DND-41 (cell line): ENCODE results near the gene PDS5A.

ENCODE experiments used
- ATAC-seq: fragments of 200-7000 bp; cut with Tn5 transposase; 3 replicates; pipeline ENCODE4 v1.9.1; 2021; ENCODE audit warnings: low read depth; ENCODE audit not compliant: insufficient read depth
- DNase-seq: peaks from one replicate; pipeline ENCODE4 v3.0.0-alpha.2; 2020
- H2AFZ ChIP-seq: 2 replicates; pipeline ENCODE4 v1.6.0; 2012; ENCODE audit warnings: low read depth, low read length
- H3K27ac ChIP-seq: 2 replicates; pipeline ENCODE4 v1.5.1; 2012; ENCODE audit warnings: low read length, inconsistent platforms
- H3K27me3 ChIP-seq: fragments of 200-600 bp; sonication (generic); 2 replicates; pipeline ENCODE4 v1.6.0; 2012; ENCODE audit warnings: low read length, mild to moderate bottlenecking, inconsistent platforms; ENCODE audit not compliant: insufficient read depth, poor library complexity
- H3K36me3 ChIP-seq: 2 replicates; pipeline ENCODE4 v1.5.1; 2012; ENCODE audit warnings: low read length, inconsistent platforms; ENCODE audit not compliant: insufficient read depth
- H3K4me1 ChIP-seq: 2 replicates; pipeline ENCODE4 v1.5.1; 2012; ENCODE audit warnings: mild to moderate bottlenecking, low read length; ENCODE audit not compliant: insufficient read depth
- H3K4me2 ChIP-seq: 2 replicates; pipeline ENCODE4 v1.6.0; 2012; ENCODE audit warnings: mild to moderate bottlenecking, moderate library complexity, low read length, inconsistent platforms; ENCODE audit not compliant: insufficient read depth
- H3K4me3 ChIP-seq, 2 experiments: fragments of 200-600 bp in 1 of 2; shearing (Covaris generic) in 1 of 2; 2 replicates each; pipeline ENCODE4 v1.5.1; 2012 to 2016; ENCODE audit warnings: inconsistent platforms in 2 of 2, low read length in 2 of 2, mild to moderate bottlenecking in 2 of 2, low read depth in 1 of 2, moderate library complexity in 1 of 2
- H3K79me2 ChIP-seq: 2 replicates; pipeline ENCODE4 v1.6.0; 2012; ENCODE audit warnings: low read length, inconsistent platforms; ENCODE audit not compliant: insufficient read depth
- H3K9ac ChIP-seq: 2 replicates; pipeline ENCODE4 v1.6.0; 2012; ENCODE audit warnings: low read depth, mild to moderate bottlenecking, inconsistent platforms, low read length, moderate library complexity
- H3K9me3 ChIP-seq: 2 replicates; pipeline ENCODE4 v1.5.1; 2012; ENCODE audit warnings: low read length, moderate library complexity, mild to moderate bottlenecking, inconsistent platforms; ENCODE audit not compliant: insufficient read depth, severe bottlenecking
- H4K20me1 ChIP-seq: 2 replicates; pipeline ENCODE4 v1.6.0; 2012; ENCODE audit warnings: low read length; ENCODE audit not compliant: insufficient read depth
- EZH2 ChIP-seq: IDR thresholded peaks from 3 replicates; pipeline ENCODE4 v1.6.1; 2012; ENCODE audit warnings: borderline replicate concordance, low read depth, mild to moderate bottlenecking, moderate library complexity, low read length, inconsistent platforms; ENCODE audit not compliant: severe bottlenecking
- TF ChIP-seq, protein P1 (sequence below): IDR thresholded peaks from 2 replicates; pipeline ENCODE4 v1.5.1; 2012; ENCODE audit warnings: borderline replicate concordance, low read length, moderate library complexity, mild to moderate bottlenecking; ENCODE audit not compliant: poor library complexity, severe bottlenecking; ENCODE audit errors: extremely low read depth

PDS5A gene

DNA sequence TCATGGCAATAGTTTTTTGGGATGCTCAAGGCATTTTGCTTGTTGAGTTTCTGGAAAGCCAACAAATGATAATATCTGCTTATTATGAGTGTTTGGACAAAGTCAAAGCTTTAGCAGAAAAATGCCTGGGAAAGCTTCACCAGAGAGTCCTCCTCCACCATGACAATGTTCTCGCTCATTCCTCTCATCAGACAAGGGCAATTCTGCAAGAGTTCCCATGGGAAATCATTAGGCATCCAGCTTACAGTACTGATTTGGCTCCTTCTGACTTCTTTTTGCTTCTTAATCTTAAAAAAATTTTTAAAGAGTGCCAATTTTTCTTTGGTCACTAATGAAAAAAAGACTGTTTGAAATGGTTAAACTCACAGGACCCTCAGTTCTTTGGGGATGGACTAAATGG is 143.4 kb downstream of the PDS5A start:
- Histone ChIP-seq H3K27me3 (no peaks in the 10 kb centered on the region), H3K4me1 (no peaks in the 10 kb centered on the region), H3K4me3 (no peak overlapping the region), H4K20me1 (no peaks in the 10 kb centered on the region), H3K4me2 (no peak overlapping the region), H3K9ac (no peak overlapping the region), H3K79me2 (no peaks in the 10 kb centered on the region), H3K36me3 (peaks cover 84% of the 10 kb centered on the region), H3K9me3 (no peaks in the 10 kb centered on the region), H2AFZ (no peak overlapping the region), H3K27ac (no peak overlapping the region)
- TF ChIP-seq, protein P1, sequence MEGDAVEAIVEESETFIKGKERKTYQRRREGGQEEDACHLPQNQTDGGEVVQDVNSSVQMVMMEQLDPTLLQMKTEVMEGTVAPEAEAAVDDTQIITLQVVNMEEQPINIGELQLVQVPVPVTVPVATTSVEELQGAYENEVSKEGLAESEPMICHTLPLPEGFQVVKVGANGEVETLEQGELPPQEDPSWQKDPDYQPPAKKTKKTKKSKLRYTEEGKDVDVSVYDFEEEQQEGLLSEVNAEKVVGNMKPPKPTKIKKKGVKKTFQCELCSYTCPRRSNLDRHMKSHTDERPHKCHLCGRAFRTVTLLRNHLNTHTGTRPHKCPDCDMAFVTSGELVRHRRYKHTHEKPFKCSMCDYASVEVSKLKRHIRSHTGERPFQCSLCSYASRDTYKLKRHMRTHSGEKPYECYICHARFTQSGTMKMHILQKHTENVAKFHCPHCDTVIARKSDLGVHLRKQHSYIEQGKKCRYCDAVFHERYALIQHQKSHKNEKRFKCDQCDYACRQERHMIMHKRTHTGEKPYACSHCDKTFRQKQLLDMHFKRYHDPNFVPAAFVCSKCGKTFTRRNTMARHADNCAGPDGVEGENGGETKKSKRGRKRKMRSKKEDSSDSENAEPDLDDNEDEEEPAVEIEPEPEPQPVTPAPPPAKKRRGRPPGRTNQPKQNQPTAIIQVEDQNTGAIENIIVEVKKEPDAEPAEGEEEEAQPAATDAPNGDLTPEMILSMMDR, result no peak
- no peak for TF ChIP-seq EZH2
- ATAC-seq (no peak), DNase-seq (no peak)

DNA sequence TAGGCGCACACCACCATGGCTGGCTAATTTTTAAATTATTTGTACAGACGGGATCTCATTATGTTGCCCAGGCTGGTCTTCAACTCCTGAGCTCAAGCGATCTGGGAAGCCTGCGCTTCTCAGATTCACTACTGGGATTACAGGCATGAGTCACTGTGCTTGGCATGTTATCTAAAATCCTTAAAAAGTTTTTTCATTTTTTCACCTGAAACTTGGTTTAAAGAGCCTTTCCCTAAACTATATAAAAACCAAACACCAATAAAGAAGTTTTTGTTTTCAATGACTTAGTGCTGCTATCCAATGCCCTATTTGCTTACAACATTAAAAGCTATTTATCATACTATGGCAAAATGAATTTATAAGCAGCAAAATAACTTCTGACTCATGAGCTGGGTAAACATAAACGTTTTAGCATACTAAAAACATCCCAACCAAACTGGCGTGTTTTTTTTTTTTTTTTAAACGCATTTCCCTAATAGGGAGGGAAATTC is 151.9 kb downstream of the PDS5A start:
- Histone ChIP-seq H3K4me1 (no peaks in the 10 kb centered on the region), H3K27me3 (no peaks in the 10 kb centered on the region), H3K9ac (no peak overlapping the region), H4K20me1 (no peaks in the 10 kb centered on the region; the same call in 1 of the 2 replicates), H3K9me3 (no peaks in the 10 kb centered on the region), H3K4me2 (no peak overlapping the region), H3K27ac (no peak overlapping the region), H3K79me2 (no peaks in the 10 kb centered on the region), H2AFZ (no peak overlapping the region), H3K4me3 (no peak overlapping the region), H3K36me3 (peaks cover 71% of the 10 kb centered on the region)
- ATAC-seq (no peak), DNase-seq (no peak)
- TF ChIP-seq, protein P1, result no peak
- no peak for TF ChIP-seq EZH2

DNA sequence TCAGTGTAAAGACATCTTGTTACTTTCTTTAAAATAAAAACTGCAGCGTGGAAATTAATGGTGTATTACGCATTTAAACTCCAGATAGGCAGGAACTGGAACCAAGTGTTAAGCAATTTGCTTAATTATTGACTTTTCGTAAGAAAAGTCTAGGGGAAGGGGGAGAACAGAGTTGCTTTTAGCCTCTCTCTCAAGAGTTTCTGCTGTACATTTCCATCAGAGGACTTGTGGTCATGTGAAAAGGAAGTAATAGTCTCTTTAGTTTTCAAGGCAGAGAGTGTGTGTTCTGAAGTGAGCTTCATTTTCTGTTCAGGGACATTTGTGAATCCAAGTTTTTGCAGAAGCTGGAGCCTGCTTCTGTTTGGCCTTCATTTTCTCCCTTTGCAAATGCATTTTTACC is 152.6 kb downstream of the PDS5A start:
- H3K27me3 ChIP-seq, result no peaks in the 10 kb centered on the region
- ATAC-seq (no peak), DNase-seq (no peak)
- H4K20me1 ChIP-seq, result no peaks in the 10 kb centered on the region; the same call in 1 of the 2 replicates
- no peak overlapping the region for H3K4me3 ChIP-seq
- no peak overlapping the region for H3K27ac ChIP-seq
- no peak for TF ChIP-seq EZH2
- TF ChIP-seq, protein P1, result no peak
- no peaks in the 10 kb centered on the region for H3K4me1 ChIP-seq
- no peak overlapping the region for H3K9ac ChIP-seq
- no peaks in the 10 kb centered on the region for H3K9me3 ChIP-seq
- no peaks in the 10 kb centered on the region for H3K79me2 ChIP-seq
- H2AFZ ChIP-seq, result no peak overlapping the region
- H3K36me3 ChIP-seq, result peaks cover 68% of the 10 kb centered on the region
- no peak overlapping the region for H3K4me2 ChIP-seq

DNA sequence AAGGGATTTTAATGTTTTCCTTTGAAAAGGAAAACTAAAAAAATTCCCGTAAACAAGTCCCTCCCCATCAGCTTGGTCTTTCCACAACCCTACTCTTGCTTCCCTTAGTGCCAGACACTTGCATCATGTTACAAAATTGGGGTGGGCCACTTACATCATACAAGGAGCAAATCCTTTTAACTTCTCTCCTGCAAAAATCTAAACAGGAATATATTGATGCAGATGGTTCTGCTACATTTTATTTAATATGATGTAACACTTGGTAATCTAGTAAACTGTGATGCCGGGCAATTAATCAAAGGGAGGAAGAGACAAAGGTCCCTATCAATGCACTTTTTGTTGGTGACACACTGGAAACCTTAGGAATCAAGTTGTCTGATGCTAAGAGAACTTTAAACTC is 154.5 kb downstream of the PDS5A start:
- H3K27ac ChIP-seq, result no peak overlapping the region
- ATAC-seq (no peak), DNase-seq (no peak)
- no peaks in the 10 kb centered on the region for H3K79me2 ChIP-seq
- H3K4me2 ChIP-seq, result no peak overlapping the region
- no peak overlapping the region for H3K4me3 ChIP-seq
- H3K36me3 ChIP-seq, result peaks cover 52% of the 10 kb centered on the region
- no peaks in the 10 kb centered on the region for H3K27me3 ChIP-seq
- H2AFZ ChIP-seq, result no peak overlapping the region
- H3K4me1 ChIP-seq, result no peaks in the 10 kb centered on the region
- H4K20me1 ChIP-seq, result no peaks in the 10 kb centered on the region; the same call in 1 of the 2 replicates
- no peaks in the 10 kb centered on the region for H3K9me3 ChIP-seq
- TF ChIP-seq EZH2, result no peak
- TF ChIP-seq, protein P1, result no peak
- no peak overlapping the region for H3K9ac ChIP-seq
